GM23338 (cell line): ENCODE measurements around the gene SLC25A17. TPM values are rescaled to one million over a fixed set of nuclear protein-coding genes. Genes with fewer than 3 reads are reported as not detected.

Experiments used
- ATAC-seq: fragments of 200-7000 bp; cut with Tn5 transposase; 3 replicates; pipeline ENCODE4 v1.9.1; 2020
- DNase-seq: peaks from one replicate; pipeline ENCODE4 v3.0.0-alpha.2; 2015; ENCODE audit warnings: low spot score
- H2AFZ ChIP-seq: fragments of 200-600 bp; sonication (generic); 2 replicates; pipeline ENCODE4 v1.8.0; 2016; ENCODE audit warnings: antibody characterized with exemption, mild to moderate bottlenecking, moderate library complexity
- H3F3A ChIP-seq: fragments of 200-600 bp; sonication (generic); replicated peaks from 2 replicates; pipeline ENCODE4 v1.8.0; 2017; ENCODE audit warnings: antibody characterized with exemption, mixed run types, low read depth
- H3K27ac ChIP-seq: fragments of 200-600 bp; sonication (generic); 2 replicates; pipeline ENCODE4 v1.6.1; 2016; ENCODE audit warnings: low read depth
- H3K27me3 ChIP-seq: fragments of 200-600 bp; sonication (generic); 2 replicates; pipeline ENCODE4 v1.8.0; 2016; ENCODE audit warnings: mild to moderate bottlenecking, mixed run types, moderate library complexity; ENCODE audit not compliant: insufficient read depth
- H3K36me3 ChIP-seq: fragments of 200-600 bp; sonication (generic); 2 replicates; pipeline ENCODE4 v1.8.0; 2016; ENCODE audit warnings: mild to moderate bottlenecking; ENCODE audit not compliant: insufficient read depth
- H3K4me1 ChIP-seq: fragments of 200-600 bp; sonication (generic); 2 replicates; pipeline ENCODE4 v1.8.0; 2016; ENCODE audit warnings: mild to moderate bottlenecking, moderate library complexity; ENCODE audit not compliant: insufficient read depth
- H3K4me2 ChIP-seq: fragments of 200-600 bp; sonication (generic); 2 replicates; pipeline ENCODE4 v1.7.1; 2017; ENCODE audit warnings: mixed run types
- H3K4me3 ChIP-seq: fragments of 200-600 bp; sonication (generic); 2 replicates; pipeline ENCODE4 v1.6.1; 2016; ENCODE audit warnings: mixed run types
- H3K79me2 ChIP-seq: fragments of 200-600 bp; sonication (generic); replicated peaks from 2 replicates; pipeline ENCODE4 v1.8.0; 2017; ENCODE audit warnings: mild to moderate bottlenecking; ENCODE audit not compliant: insufficient read depth
- H3K9me2 ChIP-seq: fragments of 200-600 bp; sonication (generic); 2 replicates; pipeline ENCODE4 v1.8.0; 2017; ENCODE audit not compliant: insufficient read depth
- H4K20me1 ChIP-seq: fragments of 200-600 bp; sonication (generic); replicated peaks from 2 replicates; pipeline ENCODE4 v1.8.0; 2017; ENCODE audit warnings: mild to moderate bottlenecking; ENCODE audit not compliant: insufficient read depth
- H3K27ac Mint-ChIP-seq: 2 replicates; pipeline ENCODE4 v1.8.0; 2020; ENCODE audit warnings: inconsistent platforms, mild to moderate bottlenecking, moderate library complexity, mixed read lengths
- H3K27me3 Mint-ChIP-seq: 3 replicates; pipeline ENCODE4 v1.8.0; 2022; ENCODE audit warnings: low read depth, mild to moderate bottlenecking, moderate library complexity, mixed read lengths, inconsistent platforms; ENCODE audit not compliant: insufficient read depth, poor library complexity
- H3K36me3 Mint-ChIP-seq: 3 replicates; pipeline ENCODE4 v1.8.0; 2021; ENCODE audit warnings: low read depth, mild to moderate bottlenecking, inconsistent platforms, moderate library complexity, mixed read lengths
- H3K4me1 Mint-ChIP-seq: 3 replicates; pipeline ENCODE4 v1.8.0; 2020; ENCODE audit warnings: mild to moderate bottlenecking, inconsistent platforms, mixed read lengths
- H3K4me3 Mint-ChIP-seq: 3 replicates; pipeline ENCODE4 v1.8.0; 2021; ENCODE audit warnings: moderate library complexity, mild to moderate bottlenecking, inconsistent platforms, mixed read lengths
- H3K9me3 Mint-ChIP-seq: 3 replicates; pipeline ENCODE4 v1.8.0; 2020; ENCODE audit warnings: moderate library complexity, mild to moderate bottlenecking, inconsistent platforms, mixed read lengths
- CREB1 ChIP-seq: fragments of 250-450 bp; sonication (Bioruptor Pico); IDR thresholded peaks from 2 replicates; pipeline ENCODE4 v1.5.0; 2020; ENCODE audit warnings: low read depth, mild to moderate bottlenecking, moderate library complexity
- CTCF ChIP-seq, 2 experiments: fragments of 200-600 bp in 1 of 2; sonication (generic) in 1 of 2; conservative IDR thresholded peaks; 2 replicates each; pipeline versions ENCODE4 v1.5.1 to v1.6.1; 2016 to 2017; ENCODE audit warnings: antibody characterized with exemption in 2 of 2, low read depth in 2 of 2, mild to moderate bottlenecking in 2 of 2, moderate library complexity in 1 of 2
- EZH2 ChIP-seq: fragments of 200-600 bp; sonication (generic); IDR thresholded peaks from one replicate; pipeline ENCODE4 v1.8.0; 2017; ENCODE audit warnings: antibody characterized with exemption, mild to moderate bottlenecking, low read depth; ENCODE audit not compliant: unreplicated experiment
- EZH2phosphoT487 ChIP-seq: fragments of 200-600 bp; sonication (generic); IDR thresholded peaks from one replicate; pipeline ENCODE4 v1.8.1; 2018; ENCODE audit warnings: antibody characterized with exemption; ENCODE audit not compliant: unreplicated experiment
- JUNB ChIP-seq: IDR thresholded peaks from one replicate; pipeline ENCODE4 v1.6.1; 2016; ENCODE audit warnings: antibody characterized with exemption; ENCODE audit not compliant: unreplicated experiment
- NANOG ChIP-seq: IDR thresholded peaks from 2 replicates; pipeline ENCODE4 v1.6.1; 2016; ENCODE audit warnings: antibody characterized with exemption, borderline replicate concordance
- POLR2AphosphoS5 ChIP-seq: IDR thresholded peaks from 2 replicates; pipeline ENCODE4 v1.6.1; 2016; ENCODE audit warnings: antibody characterized with exemption, low read depth
- REST ChIP-seq: IDR thresholded peaks from one replicate; pipeline ENCODE4 v1.6.1; 2018; ENCODE audit warnings: antibody characterized with exemption; ENCODE audit not compliant: unreplicated experiment
- STAT1 ChIP-seq: IDR thresholded peaks from one replicate; pipeline ENCODE4 v1.6.1; 2016; ENCODE audit warnings: antibody characterized with exemption; ENCODE audit not compliant: unreplicated experiment
- ZNF114 ChIP-seq: fragments of 250-450 bp; sonication (Bioruptor Pico); IDR thresholded peaks from 2 replicates; pipeline ENCODE4 v1.5.0; 2020; ENCODE audit warnings: mild to moderate bottlenecking, moderate library complexity
- ZNF331 ChIP-seq: fragments of 250-450 bp; sonication (Bioruptor Pico); IDR thresholded peaks from 2 replicates; pipeline ENCODE4 v1.5.0; 2020; ENCODE audit warnings: low read depth, mild to moderate bottlenecking, moderate library complexity
- ZNF462 ChIP-seq: fragments of 250-450 bp; sonication (Bioruptor Pico); IDR thresholded peaks from 2 replicates; pipeline ENCODE4 v1.5.0; 2020; ENCODE audit warnings: mild to moderate bottlenecking, moderate library complexity
- polyA plus RNA-seq: library from polyadenylated mRNA; unstranded; fragments of >200 nt; fragmentation: Nextera tagmentation; extraction: Ambion mirVana; gene quantifications from 2 replicates; pipeline ENCODE4 v1.2.1, GENCODE V29; 2016
- total RNA-seq: library from RNA; depleted of rRNA; stranded (reverse); fragments of >200 nt; shearing (Covaris generic); gene quantifications from 2 replicates; pipeline ENCODE4 v1.2.3, GENCODE V29; 2014
- TF ChIP-seq, protein P1 (sequence below): IDR thresholded peaks from 2 replicates; pipeline ENCODE4 v1.6.1; 2016; ENCODE audit warnings: antibody characterized with exemption

The SLC25A17 gene
- total and polyA plus RNA-seq, 2 experiments from 2014 or later: 35.4 to 43.6 TPM

DNA sequence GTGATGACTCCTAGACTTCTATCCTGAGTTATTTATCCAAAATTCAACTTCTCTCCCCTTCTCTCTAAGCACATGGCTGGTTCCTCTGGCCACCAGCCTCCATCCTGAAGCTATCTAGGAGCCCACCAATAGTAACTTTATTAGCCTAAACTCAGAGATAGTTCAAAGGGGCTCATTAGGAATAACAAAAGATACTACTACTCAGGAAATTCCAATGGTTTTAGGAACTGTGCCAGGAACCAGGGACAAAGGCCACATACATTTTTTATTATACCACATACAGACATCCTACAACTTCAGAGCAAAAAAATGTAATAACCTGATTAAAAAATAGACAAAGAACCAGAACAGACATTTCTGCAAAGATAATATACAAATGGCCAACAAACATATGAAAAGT, 27.9 kb downstream of the SLC25A17 start:
- Mint-ChIP-seq H3K4me1 (peaks cover 7% of the 10 kb centered on the region), H3K36me3 (peaks cover 31% of the 10 kb centered on the region), H3K27ac (no peak overlapping the region), H3K27me3 (peaks cover 1% of the 10 kb centered on the region), H3K4me3 (no peak overlapping the region), H3K9me3 (no peaks in the 10 kb centered on the region)
- Histone ChIP-seq H3K4me3 (no peak overlapping the region), H3K27ac (no peak overlapping the region), H2AFZ (no peak overlapping the region), H3K4me2 (no peak overlapping the region), H4K20me1 (no peaks in the 10 kb centered on the region; the same call in 1 of the 2 replicates), H3F3A (no peaks in the 10 kb centered on the region), H3K36me3 (0 out of 2 replicates have a peak, but pooled peaks cover 4% of the 10 kb centered on the region), H3K79me2 (no peaks in the 10 kb centered on the region), H3K4me1 (peaks cover 4% of the 10 kb centered on the region; the same call in 1 of the 2 replicates), H3K9me2 (no peaks in the 10 kb centered on the region), H3K27me3 (no peaks in the 10 kb centered on the region)
- ATAC-seq (no peak), DNase-seq (peak; percentile 12)
- TF ChIP-seq POLR2AphosphoS5: no peak
- no peak for TF ChIP-seq REST
- TF ChIP-seq EZH2phosphoT487: no peak
- TF ChIP-seq STAT1: no peak
- TF ChIP-seq ZNF114 (CRISPR knock-in tag): no peak
- TF ChIP-seq ZNF331 (CRISPR knock-in tag): no peak
- TF ChIP-seq CREB1 (CRISPR knock-in tag): no peak
- TF ChIP-seq JUNB: no peak
- no peak for TF ChIP-seq NANOG
- no peak for TF ChIP-seq CTCF (conservative IDR thresholded peaks at IDR 0.05; ENCODE audit: low read depth in 2 of 2)
- TF ChIP-seq, protein P1, sequence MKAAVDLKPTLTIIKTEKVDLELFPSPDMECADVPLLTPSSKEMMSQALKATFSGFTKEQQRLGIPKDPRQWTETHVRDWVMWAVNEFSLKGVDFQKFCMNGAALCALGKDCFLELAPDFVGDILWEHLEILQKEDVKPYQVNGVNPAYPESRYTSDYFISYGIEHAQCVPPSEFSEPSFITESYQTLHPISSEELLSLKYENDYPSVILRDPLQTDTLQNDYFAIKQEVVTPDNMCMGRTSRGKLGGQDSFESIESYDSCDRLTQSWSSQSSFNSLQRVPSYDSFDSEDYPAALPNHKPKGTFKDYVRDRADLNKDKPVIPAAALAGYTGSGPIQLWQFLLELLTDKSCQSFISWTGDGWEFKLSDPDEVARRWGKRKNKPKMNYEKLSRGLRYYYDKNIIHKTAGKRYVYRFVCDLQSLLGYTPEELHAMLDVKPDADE: no peak
- no peak for TF ChIP-seq EZH2
- TF ChIP-seq ZNF462 (CRISPR knock-in tag): no peak
